HG02571 (cell line): ENCODE results near the gene ORC2.
A peak's percentile ranks its signal among the peaks of the same experiment; 100 is the strongest.
"Not testable (repeated sequence)": the region's sequence is repeated elsewhere in the genome, so short reads cannot be mapped to it uniquely, and the experiment has no call there.

Experiments
- ATAC-seq: cut with Tn5 transposase; IDR thresholded peaks from one replicate; pipeline ENCODE4 v1.9.1; 2021; ENCODE audit warnings: mild to moderate bottlenecking, moderate library complexity; ENCODE audit not compliant: unreplicated experiment

Gene ORC2

GRCh38 chr2:200939832-200940231, 23.6 kb downstream of the ORC2 start:
- no peak for ATAC-seq

- no peak for ATAC-seq
Observed at GRCh38 chr2:200930947-200931626, 32.4 kb downstream of the ORC2 start.

GRCh38 chr2:200929334-200930249, 33.9 kb downstream of the ORC2 start:
- no peak for ATAC-seq

GRCh38 chr2:200922439-200922838, 41.0 kb downstream of the ORC2 start:
- no peak for ATAC-seq

- ATAC-seq: no peak
Observed at GRCh38 chr2:200913654-200914053, 49.8 kb downstream of the ORC2 start.

- no peak for ATAC-seq
Observed at GRCh38 chr2:200909958-200910357, 53.5 kb downstream of the ORC2 start.

- no peak for ATAC-seq
Observed at GRCh38 chr2:200905618-200906296, 57.7 kb downstream of the ORC2 start.

GRCh38 chr2:200901459-200902072, 61.9 kb downstream of the ORC2 start:
- ATAC-seq: peak; percentile 96

- no peak for ATAC-seq
Observed at GRCh38 chr2:200899482-200899881, 64.0 kb downstream of the ORC2 start.

GRCh38 chr2:200888704-200889625, 74.5 kb downstream of the ORC2 start, which contains the start of the genes NIF3L1 and PPIL3:
NIF3L1 (plus strand) TSS chr2:200889371; CDS start chr2:200891944, 2,573 bp downstream.
PPIL3 (minus strand) TSS chr2:200889077; CDS start chr2:200887615, 1,462 bp downstream.
- ATAC-seq: peak; percentile 95

- not testable (repeated sequence) for ATAC-seq
Observed at GRCh38 chr2:200881715-200882249, 81.7 kb downstream of the ORC2 start.

- no peak for ATAC-seq
Observed at GRCh38 chr2:200878289-200878880, 85.1 kb downstream of the ORC2 start.

GRCh38 chr2:200877443-200877842, 86.0 kb downstream of the ORC2 start:
- ATAC-seq: no peak

GRCh38 chr2:200873560-200873959, 89.9 kb downstream of the ORC2 start:
- ATAC-seq: no peak

- no peak for ATAC-seq
Observed at GRCh38 chr2:200871151-200871550, 92.3 kb downstream of the ORC2 start.

- ATAC-seq: no peak
Observed at GRCh38 chr2:200869014-200869413, 94.4 kb downstream of the ORC2 start.

GRCh38 chr2:200864176-200865034, 99.1 kb downstream of the ORC2 start, which contains the start of gene CLK1:
CLK1 (minus strand) TSS chr2:200864658; CDS start chr2:200861862, 2,796 bp downstream.
- ATAC-seq: peak; percentile 75

- ATAC-seq: peak; percentile 3
Observed at GRCh38 chr2:200863782-200864175, 99.7 kb downstream of the ORC2 start.
